ENCODE data around the gene KAT2A.

The KAT2A gene

GRCh38 chr17:42111265-42111636 is 9.9 kb downstream of the KAT2A start:
- Histone ChIP-seq H3K9me3 (ENCODE audit: control insufficient read depth, insufficient read depth, low read depth, low read length) (no peaks in the 10 kb centered on the region), H3K36me3 (ENCODE audit: control insufficient read depth in 2 of 2, insufficient read depth in 1 of 2, low read length in 2 of 2) (peaks cover 2 to 34% of the 10 kb centered on the region in 2 experiments; a peak in 2 of 3 replicates), H3K27ac (ENCODE audit: extremely low read depth, low read depth, low read length) (no peak overlapping the region), H3K4me3 (ENCODE audit: low read depth, low read length) (no peak overlapping the region), H3K4me1 (ENCODE audit: control insufficient read depth, insufficient read depth, low read length) (peaks cover 4% of the 10 kb centered on the region; the same call in 1 of the 2 replicates)
- ChIA-PET CTCF (interaction anchor here (0.9 to 17.1 kb wide), 4 partner anchors 10 to 90 kb away, joined by 4 to 260 read pairs (median 6); partner anchors contain the start of genes DNAJC7 and NKIRAS2), POLR2A (interaction anchor here (1.2 to 1.8 kb wide), 2 partner anchors 8 to 10 kb away, joined by 4 read pairs; partner anchors contain the start of gene KAT2A)
- no peak for TF ChIP-seq IKZF3 (tag by site-specific recombination; IDR thresholded peaks at IDR 0.05)
- TF ChIP-seq ZNF157 (tag by site-specific recombination; IDR thresholded peaks at IDR 0.05): no peak

- Histone ChIP-seq H3K9me3 (ENCODE audit: control insufficient read depth, insufficient read depth, low read depth, low read length) (no peaks in the 10 kb centered on the region), H3K36me3 (ENCODE audit: control insufficient read depth in 2 of 2, insufficient read depth in 1 of 2, low read length in 2 of 2) (peaks cover 0 to 28% of the 10 kb centered on the region in 2 experiments; a peak in 1 of 3 replicates), H3K4me3 (ENCODE audit: low read depth, low read length) (no peak overlapping the region), H3K4me1 (ENCODE audit: control insufficient read depth, insufficient read depth, low read length) (peaks cover 4% of the 10 kb centered on the region; the same call in 1 of the 2 replicates), H3K27ac (ENCODE audit: extremely low read depth, low read depth, low read length) (no peak overlapping the region)
- ChIA-PET POLR2A (no interaction called here), CTCF (interaction anchor here (0.6 to 17.1 kb wide), 7 partner anchors 8 to 300 kb away, joined by 3 to 260 read pairs (median 5); partner anchors contain the start of genes DNAJC7 and NKIRAS2)
- no peak for TF ChIP-seq ZNF843 (tag by site-specific recombination; IDR thresholded peaks at IDR 0.05)
- no peak for TF ChIP-seq ZNF266 (tag by site-specific recombination; IDR thresholded peaks at IDR 0.05; ENCODE audit: low read depth)
- TF ChIP-seq ZNF645 (tag by site-specific recombination; IDR thresholded peaks at IDR 0.05): no peak
- no peak for TF ChIP-seq ZNF639 (tag by site-specific recombination; IDR thresholded peaks at IDR 0.05)
- no peak for TF ChIP-seq ZNF677 (tag by site-specific recombination; IDR thresholded peaks at IDR 0.05)
Measured at GRCh38 chr17:42110301-42111264, 10.6 kb downstream of the KAT2A start.

- H3K4me3 ChIP-seq (ENCODE audit: low read depth, low read length): no peak overlapping the region
- no peaks in the 10 kb centered on the region for H3K9me3 ChIP-seq (ENCODE audit: control insufficient read depth, insufficient read depth, low read depth, low read length)
- CTCF ChIA-PET: interaction anchor here (1.1 to 17.1 kb wide), 4 partner anchors 10 to 179 kb away, joined by 3 to 260 read pairs (median 22); partner anchors contain the start of genes DNAJC7, NKIRAS2 and ODAD4
- peaks cover 0 to 13% of the 10 kb centered on the region in 2 experiments; a peak in 1 of 3 replicates for H3K36me3 ChIP-seq (ENCODE audit: control insufficient read depth in 2 of 2, insufficient read depth in 1 of 2, low read length in 2 of 2)
- H3K4me1 ChIP-seq (ENCODE audit: control insufficient read depth, insufficient read depth, low read length): peaks cover 4% of the 10 kb centered on the region; the same call in 1 of the 2 replicates
- POLR2A ChIA-PET: interaction anchor here (1.1 to 1.6 kb wide), 3 partner anchors 12 to 92 kb away, joined by 4 to 6 read pairs (median 6); partner anchors contain the start of genes DNAJC7, KAT2A and NKIRAS2
- H3K27ac ChIP-seq (ENCODE audit: extremely low read depth, low read depth, low read length): no peak overlapping the region
- TF ChIP-seq ZNF624 (tag by site-specific recombination; IDR thresholded peaks at IDR 0.05) (no peak), ZNF214 (tag by site-specific recombination; IDR thresholded peaks at IDR 0.05; ENCODE audit: borderline replicate concordance) (no peak), ZNF423 (tag by site-specific recombination; IDR thresholded peaks at IDR 0.05) (no peak), PRDM2 (tag by site-specific recombination; IDR thresholded peaks at IDR 0.05; ENCODE audit: borderline replicate concordance) (no peak), GLI4 (tag by site-specific recombination; IDR thresholded peaks at IDR 0.05) (no peak), ZEB2 (tag by site-specific recombination; IDR thresholded peaks at IDR 0.05) (no peak), ZBTB10 (tag by site-specific recombination; IDR thresholded peaks at IDR 0.05) (no peak), ZNF223 (tag by site-specific recombination; IDR thresholded peaks at IDR 0.05) (no peak), ZNF558 (tag by site-specific recombination; IDR thresholded peaks at IDR 0.05) (no peak)
Measured at GRCh38 chr17:42109086-42109485, 12.1 kb downstream of the KAT2A start.
